ENCODE results near the gene TRPM3.

TRPM3 gene

DNA sequence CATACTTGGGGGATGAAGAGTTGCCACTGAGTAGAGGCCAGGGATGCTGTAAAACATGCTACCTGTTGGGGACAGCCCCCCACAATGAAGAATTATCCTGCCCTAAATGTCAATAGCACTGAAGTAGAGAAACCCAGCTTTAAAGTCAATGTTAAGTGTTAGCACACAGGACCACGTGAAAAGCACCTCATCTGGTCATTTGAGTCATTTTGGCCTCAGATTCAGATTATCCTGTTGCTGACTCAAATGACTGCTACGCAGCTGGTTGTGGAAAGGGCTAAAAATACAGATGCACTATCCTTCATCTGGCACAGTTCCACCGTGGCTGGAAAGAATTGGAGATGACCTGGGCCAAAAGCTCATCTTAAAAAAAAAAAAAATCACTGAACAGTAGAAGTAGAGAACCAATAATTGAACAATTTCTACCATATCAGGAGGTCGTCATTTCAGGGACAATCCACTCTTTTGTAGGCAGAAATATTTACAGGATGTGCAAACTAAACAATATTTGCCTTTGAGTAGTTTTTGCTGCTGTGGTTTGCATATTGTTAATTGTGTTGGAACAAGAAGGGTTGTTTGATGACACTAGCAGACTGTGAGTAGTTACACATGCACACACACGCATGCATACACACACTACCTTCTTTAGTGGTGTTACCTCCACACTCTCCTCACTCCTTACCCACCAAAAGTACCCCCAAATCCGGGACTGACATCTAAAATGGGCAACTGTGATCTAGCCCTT is 511.7 kb downstream of the TRPM3 start:
- Histone ChIP-seq H3K36me3 (ENCODE audit: control insufficient read depth in 2 of 2, insufficient read depth in 1 of 2, low read length in 2 of 2) (no peaks in the 10 kb centered on the region), H3K4me3 (ENCODE audit: low read depth, low read length) (no peak overlapping the region), H3K27ac (ENCODE audit: extremely low read depth, low read depth, low read length) (no peak overlapping the region), H3K4me1 (ENCODE audit: control insufficient read depth, insufficient read depth, low read length) (no peaks in the 10 kb centered on the region), H3K9me3 (ENCODE audit: control insufficient read depth, insufficient read depth, low read depth, low read length) (no peaks in the 10 kb centered on the region)
- TF ChIP-seq ZNF776 (tag by site-specific recombination; IDR thresholded peaks at IDR 0.05; ENCODE audit: borderline replicate concordance): no peak
- TF ChIP-seq HOXA7 (CRISPR knock-in tag; IDR thresholded peaks at IDR 0.05; ENCODE audit: borderline replicate concordance): no peak
- no peak for TF ChIP-seq ZNF530 (tag by site-specific recombination; IDR thresholded peaks at IDR 0.05; ENCODE audit: low read depth)
- TF ChIP-seq, protein P1, sequence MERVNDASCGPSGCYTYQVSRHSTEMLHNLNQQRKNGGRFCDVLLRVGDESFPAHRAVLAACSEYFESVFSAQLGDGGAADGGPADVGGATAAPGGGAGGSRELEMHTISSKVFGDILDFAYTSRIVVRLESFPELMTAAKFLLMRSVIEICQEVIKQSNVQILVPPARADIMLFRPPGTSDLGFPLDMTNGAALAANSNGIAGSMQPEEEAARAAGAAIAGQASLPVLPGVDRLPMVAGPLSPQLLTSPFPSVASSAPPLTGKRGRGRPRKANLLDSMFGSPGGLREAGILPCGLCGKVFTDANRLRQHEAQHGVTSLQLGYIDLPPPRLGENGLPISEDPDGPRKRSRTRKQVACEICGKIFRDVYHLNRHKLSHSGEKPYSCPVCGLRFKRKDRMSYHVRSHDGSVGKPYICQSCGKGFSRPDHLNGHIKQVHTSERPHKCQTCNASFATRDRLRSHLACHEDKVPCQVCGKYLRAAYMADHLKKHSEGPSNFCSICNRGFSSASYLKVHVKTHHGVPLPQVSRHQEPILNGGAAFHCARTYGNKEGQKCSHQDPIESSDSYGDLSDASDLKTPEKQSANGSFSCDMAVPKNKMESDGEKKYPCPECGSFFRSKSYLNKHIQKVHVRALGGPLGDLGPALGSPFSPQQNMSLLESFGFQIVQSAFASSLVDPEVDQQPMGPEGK (tag by site-specific recombination; IDR thresholded peaks at IDR 0.05): no peak
- TF ChIP-seq TRIM28 (IDR thresholded peaks at IDR 0.05; ENCODE audit: borderline replicate concordance, low read length): no peak
- no peak for TF ChIP-seq ZNF571 (tag by site-specific recombination; IDR thresholded peaks at IDR 0.05)
- TF ChIP-seq ZNF16 (tag by site-specific recombination; IDR thresholded peaks at IDR 0.05; ENCODE audit: low read depth): no peak
- no peak for TF ChIP-seq MZF1 (tag by site-specific recombination; IDR thresholded peaks at IDR 0.05; ENCODE audit: borderline replicate concordance)
- ChIA-PET POLR2A (no interaction called here), CTCF (interaction anchor here (1.1 kb wide), 1 partner anchor 17 kb away, joined by 3 read pairs; no protein-coding TSS in a partner anchor)

GRCh38 chr9:70609011-70609410 is 512.4 kb downstream of the TRPM3 start:
- ChIA-PET POLR2A (no interaction called here), CTCF (interaction anchor here (1.1 kb wide), 1 partner anchor 18 kb away, joined by 3 read pairs; no protein-coding TSS in a partner anchor)
- H3K36me3 ChIP-seq (ENCODE audit: control insufficient read depth in 2 of 2, insufficient read depth in 1 of 2, low read length in 2 of 2): no peaks in the 10 kb centered on the region
- H3K4me1 ChIP-seq (ENCODE audit: control insufficient read depth, insufficient read depth, low read length): no peaks in the 10 kb centered on the region
- no peaks in the 10 kb centered on the region for H3K9me3 ChIP-seq (ENCODE audit: control insufficient read depth, insufficient read depth, low read depth, low read length)
- TF ChIP-seq, protein P2, sequence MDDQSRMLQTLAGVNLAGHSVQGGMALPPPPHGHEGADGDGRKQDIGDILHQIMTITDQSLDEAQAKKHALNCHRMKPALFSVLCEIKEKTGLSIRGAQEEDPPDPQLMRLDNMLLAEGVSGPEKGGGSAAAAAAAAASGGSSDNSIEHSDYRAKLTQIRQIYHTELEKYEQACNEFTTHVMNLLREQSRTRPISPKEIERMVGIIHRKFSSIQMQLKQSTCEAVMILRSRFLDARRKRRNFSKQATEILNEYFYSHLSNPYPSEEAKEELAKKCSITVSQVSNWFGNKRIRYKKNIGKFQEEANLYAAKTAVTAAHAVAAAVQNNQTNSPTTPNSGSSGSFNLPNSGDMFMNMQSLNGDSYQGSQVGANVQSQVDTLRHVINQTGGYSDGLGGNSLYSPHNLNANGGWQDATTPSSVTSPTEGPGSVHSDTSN (CRISPR knock-in tag; IDR thresholded peaks at IDR 0.05): no peak
- TF ChIP-seq ZNF521 (tag by site-specific recombination; IDR thresholded peaks at IDR 0.05): no peak
- no peak for TF ChIP-seq OVOL3 (tag by site-specific recombination; IDR thresholded peaks at IDR 0.05)
- no peak for TF ChIP-seq ZNF658 (tag by site-specific recombination; IDR thresholded peaks at IDR 0.05)
- no peak for TF ChIP-seq ZNF354C (tag by site-specific recombination; IDR thresholded peaks at IDR 0.05; ENCODE audit: borderline replicate concordance, low read depth)
- no peak for TF ChIP-seq ZNF560 (tag by site-specific recombination; IDR thresholded peaks at IDR 0.05; ENCODE audit: borderline replicate concordance)
- H3K4me3 ChIP-seq (ENCODE audit: low read depth, low read length): no peak overlapping the region
- H3K27ac ChIP-seq (ENCODE audit: extremely low read depth, low read depth, low read length): no peak overlapping the region

- Histone ChIP-seq H3K4me3 (ENCODE audit: low read depth, low read length) (no peak overlapping the region), H3K4me1 (ENCODE audit: control insufficient read depth, insufficient read depth, low read length) (no peaks in the 10 kb centered on the region), H3K27ac (ENCODE audit: extremely low read depth, low read depth, low read length) (no peak overlapping the region), H3K9me3 (ENCODE audit: control insufficient read depth, insufficient read depth, low read depth, low read length) (no peaks in the 10 kb centered on the region), H3K36me3 (ENCODE audit: control insufficient read depth in 2 of 2, insufficient read depth in 1 of 2, low read length in 2 of 2) (no peaks in the 10 kb centered on the region)
- POLR2A ChIA-PET: no interaction called here
- CTCF ChIA-PET: interaction anchor here (0.6 to 1.1 kb wide), 3 partner anchors 117 to 271 kb away, joined by 3 read pairs; no protein-coding TSS in a partner anchor
- TF ChIP-seq ZNF202 (tag by site-specific recombination; IDR thresholded peaks at IDR 0.05; ENCODE audit: borderline replicate concordance) (no peak), ZNF621 (tag by site-specific recombination; IDR thresholded peaks at IDR 0.05) (no peak), ZNF707 (tag by site-specific recombination; IDR thresholded peaks at IDR 0.05) (no peak)
- TF ChIP-seq, protein P3, sequence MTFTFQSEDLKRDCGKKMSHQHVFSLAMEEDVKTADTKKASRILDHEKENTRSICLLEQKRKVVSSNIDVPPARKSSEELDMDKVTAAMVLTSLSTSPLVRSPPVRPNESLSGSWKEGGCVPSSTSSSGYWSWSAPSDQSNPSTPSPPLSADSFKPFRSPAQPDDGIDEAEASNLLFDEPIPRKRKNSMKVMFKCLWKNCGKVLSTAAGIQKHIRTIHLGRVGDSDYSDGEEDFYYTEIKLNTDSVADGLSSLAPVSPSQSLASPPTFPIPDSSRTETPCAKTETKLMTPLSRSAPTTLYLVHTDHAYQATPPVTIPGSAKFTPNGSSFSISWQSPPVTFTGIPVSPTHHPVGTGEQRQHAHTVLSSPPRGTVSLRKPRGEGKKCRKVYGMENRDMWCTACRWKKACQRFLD (tag by site-specific recombination; IDR thresholded peaks at IDR 0.05): no peak
- TF ChIP-seq, protein P4, sequence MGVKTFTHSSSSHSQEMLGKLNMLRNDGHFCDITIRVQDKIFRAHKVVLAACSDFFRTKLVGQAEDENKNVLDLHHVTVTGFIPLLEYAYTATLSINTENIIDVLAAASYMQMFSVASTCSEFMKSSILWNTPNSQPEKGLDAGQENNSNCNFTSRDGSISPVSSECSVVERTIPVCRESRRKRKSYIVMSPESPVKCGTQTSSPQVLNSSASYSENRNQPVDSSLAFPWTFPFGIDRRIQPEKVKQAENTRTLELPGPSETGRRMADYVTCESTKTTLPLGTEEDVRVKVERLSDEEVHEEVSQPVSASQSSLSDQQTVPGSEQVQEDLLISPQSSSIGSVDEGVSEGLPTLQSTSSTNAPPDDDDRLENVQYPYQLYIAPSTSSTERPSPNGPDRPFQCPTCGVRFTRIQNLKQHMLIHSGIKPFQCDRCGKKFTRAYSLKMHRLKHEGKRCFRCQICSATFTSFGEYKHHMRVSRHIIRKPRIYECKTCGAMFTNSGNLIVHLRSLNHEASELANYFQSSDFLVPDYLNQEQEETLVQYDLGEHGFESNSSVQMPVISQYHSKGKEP (tag by site-specific recombination; IDR thresholded peaks at IDR 0.05): no peak
Measured at GRCh38 chr9:70607926-70608325, 513.5 kb downstream of the TRPM3 start.
